Measurements from ENCODE around the gene SPI1.
"Not testable (repeated sequence)": the region's sequence is repeated elsewhere in the genome, so short reads cannot be mapped to it uniquely, and the experiment has no call there.

SPI1 gene

GRCh38 chr11:47337229-47337924 is 41.0 kb downstream of the SPI1 start:
- no peak for DNase-seq

DNA sequence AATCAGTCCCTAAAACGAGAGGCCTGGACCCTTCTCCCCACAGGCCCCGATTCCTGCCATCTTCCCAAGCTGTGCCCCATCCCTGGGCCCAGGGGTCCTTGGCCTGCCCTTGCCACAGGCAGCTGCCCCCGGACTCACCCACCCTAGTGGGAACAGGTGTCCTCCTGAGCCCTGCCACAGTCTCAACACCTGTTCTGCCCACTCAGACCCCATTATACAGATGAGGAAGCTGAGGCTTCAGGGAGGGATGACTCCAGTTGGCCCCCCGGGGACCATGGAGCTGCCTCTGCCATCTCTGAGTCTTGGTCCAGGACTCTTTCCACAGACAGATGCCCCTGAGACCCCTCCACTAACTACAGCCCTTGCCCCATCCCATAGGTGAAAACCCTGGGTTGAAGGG is 41.8 kb downstream of the SPI1 start:
- DNase-seq = no peak

DNA sequence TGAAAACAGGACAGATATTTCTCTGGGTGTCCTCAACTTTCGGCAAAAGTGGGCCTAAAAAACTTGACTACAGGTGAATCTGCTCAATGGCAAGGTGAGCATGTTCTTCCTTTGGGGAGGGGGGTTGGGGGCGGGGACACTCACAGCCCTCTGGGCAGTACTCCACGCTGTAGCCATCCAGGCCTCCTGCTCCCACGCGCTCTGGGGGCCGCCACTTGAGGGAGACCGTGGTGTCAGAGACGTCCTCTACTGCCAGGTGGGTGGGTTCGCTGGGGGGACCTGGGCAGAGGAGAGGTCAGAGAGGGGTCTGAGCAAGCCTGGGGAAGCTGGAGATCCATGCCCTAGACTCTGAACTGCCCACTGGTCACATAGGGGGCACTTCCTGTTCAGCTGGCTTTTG is 42.6 kb downstream of the SPI1 start:
- DNase-seq = no peak

DNA sequence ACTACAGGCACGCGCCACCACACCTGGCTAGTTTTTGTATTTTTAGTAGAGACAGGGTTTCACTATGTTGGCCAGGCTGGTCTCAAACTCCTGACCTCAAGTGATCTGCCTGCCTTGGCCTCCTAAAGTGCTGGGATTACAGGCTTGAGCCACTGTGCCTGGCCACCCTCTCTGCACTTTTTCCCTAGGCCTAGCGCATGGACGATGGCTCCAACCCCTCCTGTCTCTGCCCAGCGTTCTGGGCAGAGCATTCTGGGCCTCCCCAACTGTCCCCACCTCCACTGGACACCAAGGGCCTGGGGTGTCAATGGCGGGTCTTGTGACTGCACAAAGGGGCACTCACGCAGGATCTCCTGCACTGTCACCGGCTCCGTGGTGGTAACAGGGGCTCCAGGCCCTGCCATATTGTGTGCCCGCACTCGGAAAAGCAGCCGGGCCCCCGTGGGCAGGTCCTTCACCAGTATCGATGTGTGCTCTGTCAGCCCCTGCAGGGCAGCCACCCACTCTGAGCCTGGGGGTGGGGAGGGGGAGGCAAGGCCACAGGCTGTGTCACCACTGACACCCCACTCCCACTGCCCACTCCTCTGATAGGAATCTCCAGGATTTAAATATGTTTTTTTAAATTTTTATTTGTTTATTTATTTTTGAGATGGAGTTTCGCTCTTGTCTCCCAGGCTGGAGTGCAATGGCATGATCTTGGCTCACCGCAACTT is 43.5 kb downstream of the SPI1 start:
- not testable (repeated sequence) for DNase-seq

DNA sequence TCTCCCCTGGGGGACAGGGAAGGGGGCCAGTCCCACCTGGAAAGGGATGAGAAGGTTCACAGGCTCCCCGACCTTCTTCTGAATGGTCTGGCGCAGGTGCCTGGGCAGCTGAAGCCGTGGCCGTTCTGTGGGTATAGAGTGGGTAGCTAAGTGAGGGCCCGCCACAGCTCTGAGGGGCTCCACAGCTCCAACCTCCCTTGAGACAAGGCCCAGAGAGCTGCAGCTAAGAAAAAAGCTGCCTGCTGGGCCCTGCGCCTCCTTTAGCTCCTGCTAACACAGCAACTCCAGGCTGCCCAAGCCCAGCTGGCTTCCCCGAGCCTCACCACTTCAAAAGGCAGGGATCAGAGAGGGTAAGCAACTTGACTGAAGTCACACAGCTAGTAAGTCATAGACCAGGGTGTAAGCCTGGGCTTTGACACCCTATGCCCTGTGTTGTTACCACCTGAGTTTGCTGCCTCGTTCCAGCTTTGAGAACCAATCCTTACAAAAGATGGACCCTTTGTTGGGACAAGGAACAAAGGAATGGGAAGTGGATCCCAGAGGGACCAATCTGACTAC is 44.4 kb downstream of the SPI1 start:
- no peak for DNase-seq

DNA sequence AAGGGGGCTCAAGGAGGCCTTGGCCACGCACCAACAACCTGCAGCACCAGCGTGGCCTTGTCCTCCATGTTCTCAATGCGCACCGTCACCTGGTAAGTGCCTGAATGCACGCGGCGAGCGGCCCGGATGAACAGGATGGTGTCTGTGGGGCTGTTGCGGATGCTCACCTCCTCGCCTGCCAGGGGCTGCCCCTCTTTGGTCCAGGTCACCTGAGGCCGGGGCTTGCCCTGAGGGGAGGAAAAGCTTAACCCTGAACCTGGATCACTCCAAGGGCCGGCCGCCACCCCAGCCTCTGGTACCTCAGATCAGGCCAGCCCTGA is 44.9 kb downstream of the SPI1 start:
- DNase-seq = no peak

DNA sequence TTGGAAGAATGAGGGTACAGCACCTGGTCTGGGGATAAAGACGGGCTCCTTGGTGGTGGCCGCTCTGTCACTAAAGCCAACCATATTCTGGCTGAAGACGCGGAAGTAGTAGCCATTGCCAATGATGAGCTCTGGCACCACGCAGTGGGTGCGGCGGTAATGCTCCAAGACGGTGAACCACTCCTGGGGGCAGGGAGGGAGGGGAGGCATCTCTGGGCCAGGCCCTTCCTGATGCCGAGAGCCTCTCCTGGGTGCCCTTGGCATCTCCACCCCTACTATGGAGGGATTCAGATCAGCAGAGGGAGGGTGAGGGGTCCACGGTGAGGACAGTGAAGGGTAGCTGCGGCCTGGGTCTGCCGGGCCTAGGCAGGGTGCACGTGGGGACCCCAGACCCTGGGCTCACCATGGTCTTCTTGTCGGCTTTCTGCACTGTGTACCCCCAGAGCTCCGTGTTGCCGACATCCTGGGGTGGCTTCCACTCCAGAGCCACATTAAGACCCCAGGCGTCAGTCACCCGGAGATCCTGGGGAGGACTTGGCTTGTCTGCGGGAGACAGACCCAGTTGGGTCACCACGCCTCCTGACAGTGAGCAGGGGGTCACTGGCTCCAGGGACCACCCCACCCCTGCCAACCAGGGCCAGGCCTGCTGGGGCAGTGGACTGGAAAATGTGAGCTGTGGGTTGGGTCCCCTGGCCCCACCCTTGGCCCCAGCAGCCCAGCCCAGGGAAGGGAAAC is 45.4 kb downstream of the SPI1 start:
- DNase-seq = no peak

GRCh38 chr11:47332303-47332711 is 46.0 kb downstream of the SPI1 start:
- DNase-seq = no peak

- no peak for DNase-seq
These were observed 46.7 kb downstream of the SPI1 start for GRCh38 chr11:47331454-47332302.

DNA sequence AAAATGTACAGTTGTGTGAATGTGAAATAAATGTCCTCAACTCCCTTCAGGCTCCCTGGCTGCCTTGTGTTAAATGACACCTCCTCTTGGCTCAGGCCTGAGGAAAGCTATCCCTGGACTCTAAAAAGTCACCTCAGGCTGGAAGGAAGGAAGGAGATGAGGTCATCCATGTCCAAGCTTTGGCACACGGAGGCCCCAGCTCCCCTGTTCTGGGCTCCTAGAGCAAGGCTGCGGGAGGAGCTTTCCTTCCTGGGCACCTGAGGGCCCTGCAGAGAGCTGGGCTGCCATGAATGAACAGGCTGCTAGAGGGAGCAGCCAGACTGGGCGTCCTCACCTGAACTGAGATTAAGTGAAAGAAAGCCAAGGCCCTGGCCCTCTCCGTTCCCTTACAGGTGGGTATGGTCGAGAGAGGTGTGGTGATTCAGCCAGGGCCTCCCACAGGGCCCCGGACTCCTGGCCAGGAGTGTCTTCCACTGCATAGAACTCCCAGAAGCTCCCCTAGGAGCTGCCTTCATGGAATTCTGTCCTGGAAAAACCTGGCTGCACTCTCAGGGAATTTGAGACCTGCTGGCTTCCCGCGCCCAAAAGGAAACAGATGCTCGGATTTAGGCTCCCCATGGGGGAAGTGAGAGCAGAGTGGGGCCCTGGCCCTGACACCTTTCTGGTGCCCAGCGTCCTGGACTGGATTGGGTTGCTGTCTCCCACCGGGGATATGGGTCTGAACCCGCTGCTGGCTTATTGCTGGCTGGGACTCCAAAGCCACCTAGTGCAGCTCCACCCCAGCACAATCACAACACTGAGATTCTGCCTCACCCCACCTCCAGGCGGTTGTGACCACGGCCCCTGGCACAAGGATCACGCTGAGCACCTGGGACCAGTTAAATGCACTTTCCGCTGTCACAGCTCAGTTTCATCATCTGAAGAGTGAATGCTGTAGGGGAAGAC is 48.1 kb downstream of the SPI1 start:
- no peak for DNase-seq

GRCh38 chr11:47329431-47329986 is 48.8 kb downstream of the SPI1 start:
- no peak for DNase-seq

- DNase-seq = no peak
These were observed 49.6 kb downstream of the SPI1 start for GRCh38 chr11:47328449-47329390.

DNA sequence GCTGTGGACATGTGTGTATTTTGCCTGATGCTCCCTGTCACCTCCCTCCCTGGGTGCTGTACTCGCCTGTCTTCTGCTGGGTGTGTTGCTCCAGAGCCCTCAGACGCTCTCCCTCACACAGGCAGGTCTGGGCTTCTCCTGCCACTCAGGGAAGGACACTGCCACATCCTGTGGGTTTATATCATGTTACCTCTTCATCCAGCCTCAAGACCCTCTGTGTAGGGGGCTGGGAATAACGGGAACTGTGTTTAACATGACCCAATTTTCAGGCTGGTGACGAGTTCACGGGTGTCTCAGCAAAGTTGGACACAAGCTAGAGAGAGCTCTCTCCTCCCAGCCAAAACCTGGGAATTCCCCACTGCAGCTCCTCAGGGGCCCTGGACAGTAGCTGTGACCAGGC is 50.4 kb downstream of the SPI1 start:
- DNase-seq = peak; percentile 21

DNA sequence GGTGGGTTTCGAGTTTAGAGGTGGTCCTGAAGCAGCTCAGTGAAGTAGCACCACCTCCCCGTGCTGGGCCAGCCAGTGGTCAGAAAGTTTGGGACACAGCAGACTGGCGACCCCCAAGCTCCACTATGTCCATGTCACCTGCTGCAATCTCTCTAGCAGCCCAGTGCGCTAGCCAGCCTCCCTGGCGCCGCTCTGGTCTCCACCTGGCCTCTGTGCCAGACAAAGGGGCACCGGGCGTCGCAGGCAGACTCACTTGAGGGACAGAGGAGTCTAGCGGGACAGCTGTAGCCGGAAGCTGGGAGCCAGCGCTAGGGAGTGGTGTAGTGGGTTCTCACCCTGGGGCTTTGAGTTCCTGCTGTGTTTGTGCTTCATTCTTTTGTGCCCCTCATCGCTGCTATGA is 51.3 kb downstream of the SPI1 start:
- peak; percentile 92 for DNase-seq

GRCh38 chr11:47326198-47326597 is 52.1 kb downstream of the SPI1 start:
- DNase-seq = no peak

GRCh38 chr11:47325271-47326041 is 52.9 kb downstream of the SPI1 start:
- DNase-seq = peak; percentile 81

DNA sequence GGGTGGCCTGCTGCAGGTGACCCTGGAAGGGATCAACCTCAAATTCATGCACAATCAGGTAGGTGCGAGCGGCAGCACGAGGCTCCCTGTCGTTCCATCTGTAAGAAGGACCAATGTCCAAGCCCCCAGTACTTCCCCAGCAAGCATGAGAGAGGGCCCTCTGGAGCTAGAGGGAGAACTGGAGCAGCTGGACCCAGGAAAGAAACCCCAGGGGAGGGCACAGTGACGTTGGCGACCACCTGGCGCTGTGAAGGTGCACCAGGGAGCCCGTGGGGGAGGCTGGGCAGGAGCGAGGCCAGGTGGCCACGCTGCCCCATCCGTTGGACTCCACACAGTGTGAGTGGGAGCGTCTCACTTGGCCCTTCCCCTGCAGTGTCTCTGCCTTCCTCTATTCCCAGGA is 53.8 kb downstream of the SPI1 start:
- DNase-seq = no peak

- DNase-seq = no peak
These were observed 60.2 kb downstream of the SPI1 start for GRCh38 chr11:47318166-47318565.

DNA sequence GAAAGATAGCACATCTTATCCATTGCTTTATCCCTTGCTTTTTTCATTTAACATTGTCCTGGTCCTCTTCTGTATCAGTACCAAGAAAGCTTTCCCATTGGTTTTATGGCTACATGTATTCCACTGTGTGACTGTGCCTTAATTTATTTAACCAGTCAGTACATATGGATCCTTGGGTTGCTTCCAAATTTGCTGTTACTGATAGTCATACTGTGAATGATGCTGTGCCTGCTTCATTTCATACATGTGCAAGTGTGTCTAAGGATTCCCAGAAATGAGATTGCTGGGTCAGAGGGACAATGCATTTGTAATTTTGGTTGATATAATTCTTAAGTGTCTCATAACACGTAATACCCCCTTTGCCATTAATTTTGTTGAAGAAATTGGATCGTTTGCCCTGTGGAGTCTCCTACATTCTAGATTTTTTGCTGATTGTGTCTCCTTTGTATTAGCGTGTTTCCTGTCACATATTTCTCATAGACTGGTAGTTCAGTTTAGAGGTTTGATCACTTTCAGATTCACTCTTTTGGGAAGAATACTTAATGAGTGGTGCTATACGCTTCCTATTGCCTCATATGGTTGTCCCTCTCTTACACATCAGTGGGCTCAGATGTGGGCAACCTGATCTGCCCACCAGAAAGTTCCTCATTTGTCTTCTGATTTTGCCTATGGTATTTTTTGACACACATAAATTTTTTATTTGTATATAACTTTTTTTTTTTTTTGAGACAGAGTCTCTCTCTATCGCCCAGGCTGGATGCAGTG is 61.1 kb downstream of the SPI1 start:
- no peak for DNase-seq
